ENCODE measurements around the gene HIPK2. TPM values are rescaled to one million over a fixed set of nuclear protein-coding genes. Genes with fewer than 3 reads are reported as not detected.

Gene HIPK2
- total RNA-seq, 6 experiments from 2014 or later, result 48.5 to 68.0 (median 59.6) TPM

GRCh38 chr7:139748373-139748765, 29.4 kb downstream of the HIPK2 start:
- no peaks in the 10 kb centered on the region for H3K36me3 ChIP-seq
- peaks cover 2 to 86% (median 46%) of the 10 kb centered on the region in 4 donors for H3K4me1 ChIP-seq
- H3K9me3 ChIP-seq, result no peaks in the 10 kb centered on the region
- ATAC-seq, result no peak
- H3K27me3 ChIP-seq, result no peaks in the 10 kb centered on the region
- DNase-seq, result no peak
- H3K27ac ChIP-seq, result no peak overlapping the region
- H3K4me3 ChIP-seq, result no peak overlapping the region
- 64% methylated on average over 5 of the region's 9 CpGs for WGBS (ENCODE audit: insufficient coverage, low coverage, low lambda C conversion rate, missing lambda C conversion rate)
- intact Hi-C loops (cut with DNase I), result no loop called here
- no peak for TF ChIP-seq POLR2A (IDR thresholded peaks at IDR 0.05)

- no peaks in the 10 kb centered on the region for H3K9me3 ChIP-seq
- TF ChIP-seq CTCF (IDR thresholded peaks at IDR 0.05) (no peak), POLR2A (IDR thresholded peaks at IDR 0.05) (no peak)
- peaks cover 2 to 86% (median 41%) of the 10 kb centered on the region in 4 donors for H3K4me1 ChIP-seq
- no peak overlapping the region for H3K4me3 ChIP-seq
- intact Hi-C loops (cut with DNase I), result no loop called here
- DNase-seq (no peak), ATAC-seq (no peak)
- 58% methylated on average over 11 of the region's 13 CpGs for WGBS (ENCODE audit: insufficient coverage, low coverage, low lambda C conversion rate, missing lambda C conversion rate)
- no peaks in the 10 kb centered on the region for H3K36me3 ChIP-seq
- no peaks in the 10 kb centered on the region for H3K27me3 ChIP-seq
- peak overlapping the region in 1 of 3 donors; percentile 53 for H3K27ac ChIP-seq
Measured at GRCh38 chr7:139747662-139748372, 30.0 kb downstream of the HIPK2 start.

- Histone ChIP-seq H3K4me1 (peaks cover 2 to 86% (median 37%) of the 10 kb centered on the region in 4 donors), H3K4me3 (no peak overlapping the region), H3K36me3 (no peaks in the 10 kb centered on the region), H3K27ac (peak overlapping the region; percentile 11 to 80 (median 53)), H3K9me3 (no peaks in the 10 kb centered on the region), H3K27me3 (no peaks in the 10 kb centered on the region)
- ATAC-seq (peak in 1 of 4 donors; percentile 27), DNase-seq (no peak)
- no peak for TF ChIP-seq POLR2A (IDR thresholded peaks at IDR 0.05)
- no peak for TF ChIP-seq CTCF (IDR thresholded peaks at IDR 0.05)
- intact Hi-C loops (cut with DNase I), result no loop called here
- WGBS (ENCODE audit: insufficient coverage, low coverage, low lambda C conversion rate, missing lambda C conversion rate), result 65% methylated on average over 8 of the region's 8 CpGs
Measured at GRCh38 chr7:139746652-139747051, 31.1 kb downstream of the HIPK2 start.

- TF ChIP-seq POLR2A (IDR thresholded peaks at IDR 0.05), result no peak
- TF ChIP-seq CTCF (IDR thresholded peaks at IDR 0.05), result no peak
- intact Hi-C loops (cut with DNase I), result no loop called here
- WGBS (ENCODE audit: insufficient coverage, low coverage, low lambda C conversion rate, missing lambda C conversion rate), result 10% methylated on average over 6 of the region's 6 CpGs
- no peaks in the 10 kb centered on the region for H3K9me3 ChIP-seq
- H3K4me1 ChIP-seq, result peaks cover 2 to 92% (median 41%) of the 10 kb centered on the region in 4 donors
- peak overlapping the region; percentile 73 to 80 (median 78) for H3K27ac ChIP-seq
- no peak overlapping the region for H3K4me3 ChIP-seq
- no peaks in the 10 kb centered on the region for H3K27me3 ChIP-seq
- peak; percentile 47 to 66 (median 56) for ATAC-seq
- no peaks in the 10 kb centered on the region for H3K36me3 ChIP-seq
- peak; percentile 57 to 73 (median 68) for DNase-seq
Measured at GRCh38 chr7:139745678-139746143, 32.1 kb downstream of the HIPK2 start.
